Gastroesophageal sphincter (tissue), 4 donors: ENCODE results near the gene KRT12. TPM values are rescaled to one million over a fixed set of nuclear protein-coding genes. Genes with fewer than 3 reads are reported as not detected.

Experiments used
- ATAC-seq: fragments of 150-250 bp; one replicate; pipeline ENCODE4 v1.9.1; 2016; ENCODE audit warnings: mild to moderate bottlenecking, moderate library complexity
- H3K27ac ChIP-seq, 4 donors: fragments of 200-600 bp; sonication (generic) in 3 of 4; 1 replicate in 3 of 4; 2 replicates in 1 of 4; pipeline ENCODE4 v1.5.1; 2016 to 2019
- H3K27me3 ChIP-seq: fragments of 200-600 bp; sonication (generic); one replicate; pipeline ENCODE4 v1.5.1; 2019
- H3K36me3 ChIP-seq, 2 donors: fragments of 200-600 bp; sonication (generic); one replicate each; pipeline ENCODE4 v1.5.1; 2019; ENCODE audit warnings: control low read depth in 1 of 2
- H3K4me1 ChIP-seq, 3 donors: fragments of 200-600 bp; sonication (generic); 1 replicate in 2 of 3; 2 replicates in 1 of 3; pipeline ENCODE4 v1.5.1; 2016 to 2019; ENCODE audit warnings: control low read depth in 2 of 3
- H3K4me3 ChIP-seq, 2 donors: fragments of 200-600 bp; sonication (generic); one replicate each; pipeline ENCODE4 v1.5.1; 2019; ENCODE audit warnings: mild to moderate bottlenecking in 1 of 2, moderate library complexity in 1 of 2
- H3K9me3 ChIP-seq, 3 donors: fragments of 200-600 bp; sonication (generic); one replicate each; pipeline ENCODE4 v1.5.1; 2017 to 2019; ENCODE audit warnings: control low read depth in 2 of 3
- EP300 ChIP-seq: sonication (generic); formaldehyde crosslinking; IDR thresholded peaks from one replicate; pipeline ENCODE4 v1.6.1; 2017; ENCODE audit warnings: antibody characterized with exemption, mild to moderate bottlenecking
- POLR2A ChIP-seq, 2 donors: fragments of 450-650 bp; IDR thresholded peaks; one replicate each; pipeline ENCODE4 v1.6.1; 2017; ENCODE audit warnings: antibody characterized with exemption in 2 of 2, mild to moderate bottlenecking in 2 of 2, moderate library complexity in 1 of 2
- POLR2AphosphoS5 ChIP-seq: sonication (generic); formaldehyde crosslinking; IDR thresholded peaks from one replicate; pipeline ENCODE4 v1.6.1; 2017; ENCODE audit warnings: antibody characterized with exemption
- WGBS, 2 donors: methylation state at CpG; one replicate each; pipeline ENCODE4 v1.1.5; 2018; ENCODE audit warnings: low coverage in 1 of 2; 5-methylcytosine and 5-hydroxymethylcytosine counted together
- total RNA-seq, 4 donors: library from RNA; depleted of rRNA; stranded (reverse); fragments of >200 nt; gene quantifications; one replicate each; pipeline ENCODE4 v1.1.0, GENCODE V29; 2016
- TF ChIP-seq, protein P1 (sequence below), 4 experiments: fragments of 200-600 bp in 2 of 4; fragments of 450-650 bp in 2 of 4; sonication (generic) in 1 of 4; IDR thresholded peaks; one replicate each; pipeline ENCODE4 v1.5.1; 2017 to 2019; ENCODE audit warnings: antibody characterized with exemption in 4 of 4, mild to moderate bottlenecking in 2 of 4, moderate library complexity in 2 of 4

The KRT12 gene
- total RNA-seq, 4 donors from 2014 or later = not detected

DNA sequence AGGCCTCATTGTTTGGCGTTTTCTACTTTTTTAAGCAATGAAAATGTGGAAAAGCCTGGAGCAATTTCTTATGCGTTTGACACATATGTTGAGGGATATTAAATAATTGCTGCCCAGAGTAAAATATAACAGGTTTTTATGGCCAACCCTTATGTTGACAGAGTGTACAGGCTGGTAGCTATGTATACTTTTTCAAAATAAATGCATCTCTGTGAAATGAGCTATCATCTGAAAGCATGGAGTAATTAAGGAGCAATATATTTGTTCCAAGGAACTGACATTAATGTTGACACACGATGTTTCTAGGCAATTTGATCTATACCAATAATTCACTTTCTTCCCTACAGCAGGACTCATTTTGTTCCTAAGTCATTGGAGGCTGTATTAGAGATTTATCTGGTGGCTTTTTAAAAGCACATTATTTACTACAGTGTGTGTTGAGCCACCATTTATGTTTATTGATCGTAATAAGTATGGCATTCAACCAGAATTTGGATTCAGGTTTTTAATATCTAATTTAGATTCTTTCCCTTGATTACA lies 30.0 kb upstream of the KRT12 start:
- ATAC-seq = no peak
- TF ChIP-seq POLR2AphosphoS5 (no peak), POLR2A (IDR thresholded peaks at IDR 0.05) (no peak), EP300 (no peak)
- TF ChIP-seq, protein P1, sequence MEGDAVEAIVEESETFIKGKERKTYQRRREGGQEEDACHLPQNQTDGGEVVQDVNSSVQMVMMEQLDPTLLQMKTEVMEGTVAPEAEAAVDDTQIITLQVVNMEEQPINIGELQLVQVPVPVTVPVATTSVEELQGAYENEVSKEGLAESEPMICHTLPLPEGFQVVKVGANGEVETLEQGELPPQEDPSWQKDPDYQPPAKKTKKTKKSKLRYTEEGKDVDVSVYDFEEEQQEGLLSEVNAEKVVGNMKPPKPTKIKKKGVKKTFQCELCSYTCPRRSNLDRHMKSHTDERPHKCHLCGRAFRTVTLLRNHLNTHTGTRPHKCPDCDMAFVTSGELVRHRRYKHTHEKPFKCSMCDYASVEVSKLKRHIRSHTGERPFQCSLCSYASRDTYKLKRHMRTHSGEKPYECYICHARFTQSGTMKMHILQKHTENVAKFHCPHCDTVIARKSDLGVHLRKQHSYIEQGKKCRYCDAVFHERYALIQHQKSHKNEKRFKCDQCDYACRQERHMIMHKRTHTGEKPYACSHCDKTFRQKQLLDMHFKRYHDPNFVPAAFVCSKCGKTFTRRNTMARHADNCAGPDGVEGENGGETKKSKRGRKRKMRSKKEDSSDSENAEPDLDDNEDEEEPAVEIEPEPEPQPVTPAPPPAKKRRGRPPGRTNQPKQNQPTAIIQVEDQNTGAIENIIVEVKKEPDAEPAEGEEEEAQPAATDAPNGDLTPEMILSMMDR (IDR thresholded peaks at IDR 0.05) = no peak
- H3K4me1 ChIP-seq = no peaks in the 10 kb centered on the region
- no peak overlapping the region for H3K27ac ChIP-seq
- H3K27me3 ChIP-seq = peaks cover 42% of the 10 kb centered on the region
- no peaks in the 10 kb centered on the region for H3K36me3 ChIP-seq
- H3K9me3 ChIP-seq = no peaks in the 10 kb centered on the region
- 77 to 79% methylated on average over 4 of the region's 4 CpGs for WGBS, 2 donors
- H3K4me3 ChIP-seq = no peak overlapping the region

DNA sequence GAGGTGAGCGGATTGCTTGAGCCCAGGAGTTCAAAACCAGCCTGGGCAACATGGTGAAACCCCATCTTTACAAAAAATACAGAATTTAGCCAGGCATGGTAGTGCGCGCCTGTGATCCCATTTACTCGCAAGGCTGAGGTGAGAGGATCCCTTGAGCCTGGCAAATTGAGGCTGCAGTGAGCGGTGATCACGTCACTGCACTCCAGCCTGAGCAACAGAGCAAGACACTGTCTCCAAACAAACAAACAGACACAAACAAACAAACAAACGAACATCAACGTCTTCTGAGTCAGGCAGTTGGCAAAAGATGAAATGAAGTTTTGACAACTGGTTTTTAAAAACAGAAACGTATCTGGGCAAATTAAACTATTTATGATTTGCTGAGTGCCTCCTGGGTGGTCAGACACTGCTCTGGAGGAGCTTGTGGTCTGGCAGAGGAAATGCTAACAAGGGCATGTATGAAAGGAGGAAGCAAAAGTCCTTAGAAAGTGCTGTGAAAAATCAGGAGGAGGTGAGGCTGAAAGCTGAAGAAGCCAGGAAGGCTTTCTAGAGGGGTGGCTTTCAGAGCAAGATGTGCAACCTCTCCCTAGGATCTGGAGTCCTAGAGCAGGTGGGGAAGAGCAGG lies 28.2 kb upstream of the KRT12 start:
- no peak for ATAC-seq
- Histone ChIP-seq H3K9me3 (no peaks in the 10 kb centered on the region), H3K4me3 (no peak overlapping the region), H3K4me1 (no peaks in the 10 kb centered on the region), H3K36me3 (no peaks in the 10 kb centered on the region), H3K27ac (no peak overlapping the region), H3K27me3 (peaks cover 57% of the 10 kb centered on the region)
- TF ChIP-seq POLR2A (IDR thresholded peaks at IDR 0.05) (no peak), POLR2AphosphoS5 (no peak), EP300 (no peak)
- TF ChIP-seq, protein P1 (IDR thresholded peaks at IDR 0.05) = no peak
- WGBS, 2 donors = 54 to 60% methylated on average over 6 to 8 of the region's 9 CpGs

DNA sequence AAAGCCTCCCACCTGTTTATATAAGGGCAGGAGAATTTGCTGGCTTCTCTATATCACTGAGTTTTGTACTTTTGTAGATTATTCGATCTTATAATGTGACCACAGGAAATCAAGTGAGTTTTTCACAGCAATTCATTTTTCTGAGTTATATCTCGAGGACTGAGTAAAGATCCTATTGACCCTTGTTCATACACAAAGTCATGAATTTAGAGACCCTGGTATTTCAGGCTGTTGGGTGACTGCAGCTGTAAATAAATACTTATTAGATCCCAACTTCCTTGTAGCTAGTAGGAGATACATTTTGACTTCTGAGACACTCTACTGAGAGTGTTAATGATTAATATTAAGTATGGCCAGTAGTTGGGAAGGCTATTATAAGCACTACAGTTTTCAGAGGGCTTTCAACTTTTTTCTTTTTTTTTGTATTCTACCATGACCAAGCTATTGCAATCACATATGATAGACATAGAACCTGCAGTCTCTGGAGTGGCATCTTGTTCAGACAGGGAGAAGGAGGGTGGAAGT lies 21.2 kb upstream of the KRT12 start:
- Histone ChIP-seq H3K27ac (no peak overlapping the region), H3K36me3 (no peaks in the 10 kb centered on the region), H3K4me3 (no peak overlapping the region), H3K4me1 (no peaks in the 10 kb centered on the region), H3K27me3 (peaks cover 66% of the 10 kb centered on the region), H3K9me3 (no peaks in the 10 kb centered on the region)
- ATAC-seq = no peak
- TF ChIP-seq POLR2AphosphoS5 (no peak), POLR2A (IDR thresholded peaks at IDR 0.05) (no peak), EP300 (no peak)
- TF ChIP-seq, protein P1 (IDR thresholded peaks at IDR 0.05) = no peak
- 69 to 73% methylated on average over 2 of the region's 2 CpGs for WGBS, 2 donors

DNA sequence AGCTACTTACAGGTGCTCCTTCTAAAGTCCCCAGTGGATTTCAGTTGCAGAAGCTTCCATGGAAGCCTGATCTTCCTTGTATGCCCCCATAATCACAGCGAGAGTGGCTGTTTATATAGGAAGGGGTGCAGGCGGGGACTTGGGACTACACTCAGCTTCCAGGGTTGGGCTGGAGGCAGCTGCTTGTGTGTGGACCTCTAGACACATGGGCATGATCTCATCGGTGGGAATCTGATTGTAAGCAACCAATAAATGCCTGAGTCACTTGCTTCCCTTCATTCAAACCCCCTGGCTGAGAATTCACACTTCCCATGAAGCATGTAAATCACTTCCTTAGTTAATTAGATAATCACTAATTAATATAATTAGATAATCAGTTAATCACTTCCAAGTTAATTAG lies 19.1 kb upstream of the KRT12 start:
- Histone ChIP-seq H3K9me3 (no peaks in the 10 kb centered on the region), H3K4me3 (no peak overlapping the region), H3K27ac (no peak overlapping the region), H3K4me1 (no peaks in the 10 kb centered on the region), H3K27me3 (peaks cover 53% of the 10 kb centered on the region), H3K36me3 (no peaks in the 10 kb centered on the region)
- TF ChIP-seq, protein P1 (IDR thresholded peaks at IDR 0.05) = no peak
- TF ChIP-seq POLR2AphosphoS5 = no peak
- WGBS, 2 donors = 67% methylated on average over 3 of the region's 3 CpGs; no CpG with 5 or more reads in 1 of the 2 donors
- no peak for ATAC-seq
